HepG2 (cell line): ENCODE results near the gene DDR2. TPM values are rescaled to one million over a fixed set of nuclear protein-coding genes. Genes with fewer than 3 reads are reported as not detected.

Source experiments
- ATAC-seq: fragments of 200-7000 bp; cut with Tn5 transposase; 3 replicates; pipeline ENCODE4 v1.9.1; 2020; ENCODE audit warnings: mild to moderate bottlenecking, moderate library complexity
- BruUV-seq: library from RNA; stranded (reverse); fragments of 400-500 nt; replicated peaks from 2 replicates; lab custom pipeline; 2021; lab: Mats Ljungman, UMichigan
- CTCF ChIA-PET: fragments of 300-600 bp; formaldehyde crosslinking; extraction: SDS; loops from one replicate; lab custom pipeline; 2021; ENCODE audit warnings: low total read pairs, inconsistent platforms, low intra/inter-chr PET ratio; lab: Yijun Ruan, JAX
- POLR2A ChIA-PET: fragments of 350-600 bp; sonication (Branson Sonifier 250); formaldehyde crosslinking; loops from one replicate; lab custom pipeline; 2020; ENCODE audit warnings: antibody characterized with exemption, inconsistent platforms; lab: Yijun Ruan, JAX
- DNase-seq: peaks from one replicate; pipeline ENCODE4 v3.0.0-alpha.2; 2015; ENCODE audit warnings: low spot score
- FAIRE-seq: peaks from 3 replicates; lab custom pipeline; 2011; peaks lifted over from hg19 to GRCh38; lab: Jason Lieb, UNC
- H2AFZ ChIP-seq: one replicate; pipeline ENCODE4 v1.6.1; 2011; ENCODE audit warnings: low read length, inconsistent platforms
- H3K27ac ChIP-seq: fragments of 300-600 bp; 3 replicates; pipeline ENCODE4 v1.8.0; 2011; ENCODE audit warnings: mixed run types, mild to moderate bottlenecking, mixed read lengths, low read length, inconsistent platforms; ENCODE audit not compliant: insufficient read depth; ENCODE audit errors: extremely low read length
- H3K27me3 ChIP-seq, 2 experiments: fragments of 200-600 bp in 1 of 2; 2 replicates in 1 of 2; 3 replicates in 1 of 2; pipeline versions ENCODE4 v1.6.0 to v1.8.0; 2011; ENCODE audit warnings: low read length in 2 of 2, mild to moderate bottlenecking in 2 of 2, moderate library complexity in 2 of 2, inconsistent platforms in 1 of 2; ENCODE audit not compliant: insufficient read depth in 2 of 2, control insufficient read depth in 1 of 2
- H3K36me3 ChIP-seq, 2 experiments: fragments of 200-600 bp in 1 of 2; replicated peaks in 1 of 2; 2 replicates in 1 of 2; 3 replicates in 1 of 2; pipeline versions ENCODE4 v1.5.1 to v1.8.0; 2011; ENCODE audit warnings: low read length in 2 of 2, inconsistent platforms in 1 of 2; ENCODE audit not compliant: insufficient read depth in 2 of 2, control insufficient read depth in 1 of 2
- H3K4me1 ChIP-seq: 2 replicates; pipeline ENCODE4 v1.5.1; 2012; ENCODE audit warnings: low read length, inconsistent platforms; ENCODE audit not compliant: insufficient read depth
- H3K4me2 ChIP-seq: 2 replicates; pipeline ENCODE4 v1.6.0; 2011; ENCODE audit warnings: low read depth, low read length, inconsistent platforms
- H3K4me3 ChIP-seq, 3 experiments: fragments of 200-600 bp in 1 of 3; sonication (generic), shearing (Covaris generic) in 1 of 3; replicated peaks in 1 of 3; 2 replicates each; pipeline ENCODE4 v1.5.1; 2011 to 2016; ENCODE audit warnings: low read length in 3 of 3, inconsistent platforms in 2 of 3, low read depth in 2 of 3, mild to moderate bottlenecking in 2 of 3, control low read depth in 1 of 3, mixed read lengths in 1 of 3; ENCODE audit not compliant: insufficient read depth in 1 of 3
- H3K79me2 ChIP-seq: one replicate; pipeline ENCODE4 v1.6.1; 2011; ENCODE audit warnings: low read length, inconsistent platforms; ENCODE audit not compliant: insufficient read depth
- H3K9ac ChIP-seq: 2 replicates; pipeline ENCODE4 v1.6.0; 2011; ENCODE audit warnings: mild to moderate bottlenecking, low read depth, low read length, inconsistent platforms; ENCODE audit not compliant: insufficient read depth
- H3K9me3 ChIP-seq: 2 replicates; pipeline ENCODE4 v1.5.1; 2012; ENCODE audit warnings: mild to moderate bottlenecking, low read length
- H4K20me1 ChIP-seq: 2 replicates; pipeline ENCODE4 v1.6.0; 2011; ENCODE audit warnings: inconsistent platforms, mild to moderate bottlenecking, low read length, moderate library complexity; ENCODE audit not compliant: insufficient read depth
- ATF3 ChIP-seq: sonication (generic); formaldehyde crosslinking; IDR thresholded peaks from 2 replicates; pipeline ENCODE4 v1.4.0; 2020; ENCODE audit warnings: missing genetic modification reagents
- GRHL1 ChIP-seq: sonication (generic); formaldehyde crosslinking; conservative IDR thresholded peaks from 2 replicates; pipeline ENCODE4 v1.8.0; 2022; ENCODE audit warnings: missing genetic modification reagents
- HNRNPUL1 ChIP-seq: fragments of 200-400 bp; formaldehyde crosslinking; IDR thresholded peaks from 2 replicates; pipeline ENCODE4 v1.6.1; 2017; ENCODE audit warnings: low read depth, mild to moderate bottlenecking, low read length, moderate library complexity
- HOXA5 ChIP-seq: sonication (generic); formaldehyde crosslinking; IDR thresholded peaks from 2 replicates; pipeline ENCODE4 v1.4.0; 2020; ENCODE audit warnings: missing genetic modification reagents
- NFE2 ChIP-seq: sonication (generic); formaldehyde crosslinking; IDR thresholded peaks from 2 replicates; pipeline ENCODE4 v1.4.0; 2020; ENCODE audit warnings: missing genetic modification reagents
- RARG ChIP-seq: sonication (generic); formaldehyde crosslinking; IDR thresholded peaks from 2 replicates; pipeline ENCODE4 v1.4.0; 2020; ENCODE audit warnings: low read depth, mild to moderate bottlenecking, missing genetic modification reagents
- REL ChIP-seq: sonication (generic); formaldehyde crosslinking; conservative IDR thresholded peaks from 2 replicates; pipeline ENCODE4 v1.8.0; 2022; ENCODE audit warnings: mild to moderate bottlenecking, missing genetic modification reagents, moderate library complexity
- RFXAP ChIP-seq: sonication (generic); formaldehyde crosslinking; IDR thresholded peaks from 2 replicates; pipeline ENCODE4 v1.4.0; 2020; ENCODE audit warnings: missing genetic modification reagents, borderline replicate concordance
- TBX2 ChIP-seq: sonication (generic); formaldehyde crosslinking; IDR thresholded peaks from 2 replicates; pipeline ENCODE4 v1.5.0; 2020; ENCODE audit warnings: missing genetic modification reagents, mild to moderate bottlenecking, borderline replicate concordance
- ZKSCAN5 ChIP-seq: sonication (generic); formaldehyde crosslinking; IDR thresholded peaks from 2 replicates; pipeline ENCODE4 v1.5.1; 2020; ENCODE audit warnings: mild to moderate bottlenecking, missing genetic modification reagents
- ZNF180 ChIP-seq: sonication (generic); formaldehyde crosslinking; IDR thresholded peaks from 2 replicates; pipeline ENCODE4 v1.4.0; 2020; ENCODE audit warnings: low read depth, missing genetic modification reagents, borderline replicate concordance
- ZNF264 ChIP-seq: sonication (generic); formaldehyde crosslinking; IDR thresholded peaks from 2 replicates; pipeline ENCODE4 v1.4.0; 2020; ENCODE audit warnings: missing genetic modification reagents
- ZNF3 ChIP-seq: IDR thresholded peaks from 2 replicates; pipeline ENCODE4 v1.7.0; 2017; ENCODE audit warnings: inconsistent platforms
- ZNF629 ChIP-seq: sonication (generic); formaldehyde crosslinking; conservative IDR thresholded peaks from 2 replicates; pipeline ENCODE4 v1.5.0; 2020; ENCODE audit warnings: missing genetic modification reagents
- ZNF652 ChIP-seq: IDR thresholded peaks from 2 replicates; pipeline ENCODE4 v1.6.1; 2016; ENCODE audit warnings: low read depth, borderline replicate concordance
- ZNF660 ChIP-seq: sonication (generic); formaldehyde crosslinking; IDR thresholded peaks from 2 replicates; pipeline ENCODE4 v1.5.1; 2020; ENCODE audit warnings: mild to moderate bottlenecking, low read depth, missing genetic modification reagents, borderline replicate concordance
- WGBS: methylation state at CpG from one replicate; pipeline ENCODE4 v1.1.6; 2017; ENCODE audit warnings: low lambda C conversion rate; 5-methylcytosine and 5-hydroxymethylcytosine counted together
- in situ Hi-C: cut with HindIII; loops from 2 replicates; pipeline ENCODE4 v1.10.0; 2017; ENCODE audit warnings: low pct_unique_long_range_greater_than_20kb; ENCODE audit not compliant: extremely low pct_ligation_motif_present
- intact Hi-C: fragments of 100-400 bp; cut with micrococcal nuclease; formaldehyde crosslinking; loops from one replicate; pipeline ENCODE4 v1.10.0; 2022; ENCODE audit not compliant: unreplicated experiment
- polyA plus RNA-seq, 8 experiments: library from polyadenylated mRNA; depleted of rRNA in 3 of 8; stranded (reverse) in 7 of 8; unstranded in 1 of 8; fragments of >200 nt; fragmentation: Illumina TruSeq in 4 of 8; extraction: Trizol in 4 of 8; gene quantifications; 2 replicates each; pipeline versions ENCODE4 v1.2.1 to v1.2.3, GENCODE V29; 2011 to 2016; ENCODE audit warnings: low read depth in 4 of 8, missing spikeins in 1 of 8, mixed read lengths in 1 of 8; ENCODE audit not compliant: insufficient read depth in 1 of 8
- total RNA-seq, 5 experiments: library from RNA; depleted of rRNA; stranded (reverse); fragments of >200 nt; fragmentation: Illumina TruSeq; extraction: Trizol; gene quantifications; 2 replicates each; pipeline ENCODE4 v1.2.3, GENCODE V29; 2016; ENCODE audit warnings: low read depth in 1 of 5

DDR2 gene
- total and polyA plus RNA-seq, 2 of the 13 experiments (the other 11 are each of a cell fraction or from before 2014, with no cell fraction given), result 0.36 to 0.38 TPM

- Histone ChIP-seq H4K20me1 (no peaks in the 10 kb centered on the region), H3K27me3 (no peaks in the 10 kb centered on the region), H3K9ac (no peak overlapping the region), H3K4me1 (no peaks in the 10 kb centered on the region), H3K4me2 (no peak overlapping the region), H3K27ac (no peak overlapping the region), H3K9me3 (no peaks in the 10 kb centered on the region), H3K36me3 (no peaks in the 10 kb centered on the region), H3K79me2 (no peaks in the 10 kb centered on the region), H2AFZ (no peak overlapping the region), H3K4me3 (no peak overlapping the region)
- WGBS, result 76% methylated on average over 10 of the region's 10 CpGs
- POLR2A ChIA-PET, result no interaction called here
- TF ChIP-seq ZNF652 (CRISPR knock-in tag), result peak; percentile 40; the same call in 1 of the 2 replicates
- TF ChIP-seq ZKSCAN5 (CRISPR knock-in tag), result no peak
- no peak for DNase-seq
- in situ Hi-C loops, result no loop called here
- intact Hi-C loops, result no loop called here
- no peak for FAIRE-seq
- ATAC-seq, result no peak
- no TSS peak for BruUV-seq
- CTCF ChIA-PET, result no interaction called here
Observed at GRCh38 chr1:162631546-162632191, 595 bp upstream of the DDR2 start.

DNA sequence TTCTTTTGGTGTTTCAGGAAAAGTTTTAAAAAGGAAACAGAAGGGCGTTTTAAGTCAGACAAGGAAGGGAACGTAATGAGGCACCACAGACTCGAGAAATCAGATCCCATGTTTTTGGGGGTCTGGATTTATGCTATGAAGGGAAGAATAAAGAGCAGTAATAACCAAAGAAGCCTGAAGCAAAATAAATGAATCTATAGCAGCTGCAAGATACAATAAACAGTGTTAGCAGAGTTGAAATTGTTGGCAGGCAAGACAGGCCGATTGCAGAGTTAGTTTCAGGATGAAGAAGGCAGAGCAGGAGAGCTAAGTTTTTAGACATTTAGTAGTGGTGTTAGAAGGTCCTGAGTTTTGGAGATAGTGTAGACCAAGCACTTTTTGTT is 425 bp downstream of the DDR2 start:
- intact Hi-C loops (no loop called here), in situ Hi-C loops (no loop called here)
- H3K4me3 ChIP-seq, result no peak overlapping the region
- ChIA-PET POLR2A (no interaction called here), CTCF (no interaction called here)
- no peak overlapping the region for H2AFZ ChIP-seq
- no TSS peak for BruUV-seq
- no peaks in the 10 kb centered on the region for H3K4me1 ChIP-seq
- H3K9ac ChIP-seq, result no peak overlapping the region
- DNase-seq (no peak), FAIRE-seq (no peak), ATAC-seq (no peak)
- TF ChIP-seq REL (CRISPR knock-in tag), result no peak
- TF ChIP-seq ZNF660 (CRISPR knock-in tag), result no peak
- no peak for TF ChIP-seq RARG
- no peak for TF ChIP-seq ZNF264
- no peak for TF ChIP-seq NFE2 (CRISPR knock-in tag)
- TF ChIP-seq HOXA5 (CRISPR knock-in tag), result no peak
- TF ChIP-seq RFXAP (CRISPR knock-in tag), result no peak
- TF ChIP-seq ATF3 (CRISPR knock-in tag), result no peak
- TF ChIP-seq ZNF3 (CRISPR knock-in tag), result no peak
- TF ChIP-seq ZNF180 (CRISPR knock-in tag), result no peak
- TF ChIP-seq GRHL1 (CRISPR knock-in tag), result no peak
- no peak for TF ChIP-seq ZNF629 (CRISPR knock-in tag)
- no peak for TF ChIP-seq TBX2 (CRISPR knock-in tag)
- no peak for TF ChIP-seq HNRNPUL1
- H4K20me1 ChIP-seq, result no peaks in the 10 kb centered on the region
- H3K36me3 ChIP-seq, result no peaks in the 10 kb centered on the region
- WGBS, result 72% methylated on average over 4 of the region's 4 CpGs
- H3K27ac ChIP-seq, result no peak overlapping the region
- H3K27me3 ChIP-seq, result no peaks in the 10 kb centered on the region
- no peaks in the 10 kb centered on the region for H3K9me3 ChIP-seq
- H3K79me2 ChIP-seq, result no peaks in the 10 kb centered on the region
- H3K4me2 ChIP-seq, result no peak overlapping the region
